M059J (cell line): ENCODE data around the gene LIMD2. TPM values are rescaled to one million over a fixed set of nuclear protein-coding genes. Genes with fewer than 3 reads are reported as not detected.

ENCODE experiments used
- DNase-seq: peaks from one replicate; pipeline ENCODE4 v3.0.0-alpha.2; 2012; ENCODE audit warnings: low read depth
- total RNA-seq: library from RNA; depleted of rRNA; stranded (reverse); fragments of >200 nt; shearing (Covaris generic); gene quantifications from 2 replicates; pipeline ENCODE4 v1.2.3, GENCODE V29; 2014; rRNA removed

The LIMD2 gene
- total RNA-seq, 1 experiment from 2014 or later: 6.8 TPM

DNA sequence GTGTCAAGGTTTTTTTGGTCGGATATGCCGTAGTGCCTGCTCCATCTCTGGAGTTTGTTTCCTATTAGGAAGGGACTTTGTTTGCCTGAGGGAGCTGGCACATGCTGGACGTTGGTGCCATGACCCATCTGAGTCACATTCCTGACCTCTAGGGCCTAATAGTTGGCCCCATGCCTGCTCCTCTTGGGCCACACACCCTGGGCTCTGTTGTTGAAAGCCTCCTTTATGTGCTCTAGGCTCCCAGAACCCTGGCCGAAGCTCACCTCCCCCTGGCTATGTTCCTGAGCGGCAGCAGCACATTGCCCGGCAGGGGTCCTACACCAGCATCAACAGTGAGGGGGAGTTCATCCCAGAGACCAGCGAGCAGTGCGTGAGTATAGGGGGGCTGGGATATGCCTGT is 18.4 kb downstream of the LIMD2 start:
- no peak for DNase-seq

GRCh38 chr17:63680700-63681099 is 19.2 kb downstream of the LIMD2 start:
- DNase-seq: no peak

DNA sequence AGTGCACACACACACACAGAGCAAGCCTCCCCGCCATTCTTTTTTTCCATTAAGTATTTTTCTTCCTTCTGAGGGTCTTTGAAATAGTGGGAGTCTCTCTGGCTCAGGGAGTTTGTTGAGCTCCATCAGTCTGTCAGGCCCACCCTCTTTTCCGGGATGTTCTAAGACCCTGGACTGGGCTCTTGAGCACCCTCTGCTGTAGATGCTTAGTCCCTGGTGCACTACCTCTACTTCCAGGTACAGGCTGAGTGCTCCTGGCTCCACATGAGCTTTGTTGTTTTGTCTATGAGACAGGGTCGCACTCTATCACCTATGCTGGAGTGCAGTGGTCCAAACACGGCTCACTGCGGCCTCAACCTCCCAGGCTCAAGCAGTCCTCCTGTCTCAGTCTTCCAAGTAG is 20.7 kb downstream of the LIMD2 start:
- DNase-seq: no peak

GRCh38 chr17:63676584-63676983 is 23.3 kb downstream of the LIMD2 start:
- no peak for DNase-seq

DNA sequence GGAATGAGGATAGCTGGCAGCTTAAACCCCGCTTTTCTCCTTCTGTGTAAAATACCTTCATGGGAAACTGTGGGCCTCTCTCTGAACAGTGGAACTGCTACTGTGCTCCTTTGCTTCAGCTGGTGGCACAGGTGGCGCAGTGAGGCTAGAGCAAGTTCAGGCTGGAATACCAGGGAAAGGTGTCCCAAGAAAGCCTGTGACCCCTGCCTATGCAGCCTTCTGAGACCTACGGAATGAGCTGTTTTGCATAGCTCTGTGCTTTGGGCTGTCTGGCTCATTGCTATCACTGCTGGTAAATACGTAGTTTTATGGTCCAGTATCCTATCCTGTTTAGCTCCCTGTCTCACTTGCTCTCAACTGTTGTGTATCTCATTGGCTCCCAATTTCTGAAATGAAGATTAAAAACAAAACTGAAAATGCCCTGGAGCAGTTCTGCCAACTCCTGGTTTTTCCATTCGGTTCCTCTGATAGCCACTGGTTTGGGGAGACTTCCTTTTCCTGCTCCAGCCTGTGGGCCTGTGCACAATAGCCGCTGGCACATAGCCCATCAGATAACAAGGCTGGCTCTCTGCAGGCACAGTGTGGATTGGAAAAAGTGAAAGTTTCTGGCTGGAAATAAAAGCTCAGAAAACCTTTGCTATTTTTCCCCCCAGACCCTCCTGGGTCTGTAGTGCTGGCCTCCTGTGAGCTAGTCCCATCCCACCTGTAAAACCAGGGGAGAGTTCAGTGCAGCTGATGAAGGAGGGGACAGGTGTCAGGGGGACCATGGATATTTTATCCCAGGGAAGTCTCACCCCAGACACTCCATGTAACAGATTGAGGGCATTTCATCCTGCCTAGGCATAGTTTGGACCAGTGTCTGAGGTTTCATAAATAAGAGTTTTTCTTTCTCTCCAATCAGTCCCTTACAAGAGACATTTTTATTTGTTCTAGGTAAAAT is 24.0 kb downstream of the LIMD2 start:
- DNase-seq: peak; percentile 97

DNA sequence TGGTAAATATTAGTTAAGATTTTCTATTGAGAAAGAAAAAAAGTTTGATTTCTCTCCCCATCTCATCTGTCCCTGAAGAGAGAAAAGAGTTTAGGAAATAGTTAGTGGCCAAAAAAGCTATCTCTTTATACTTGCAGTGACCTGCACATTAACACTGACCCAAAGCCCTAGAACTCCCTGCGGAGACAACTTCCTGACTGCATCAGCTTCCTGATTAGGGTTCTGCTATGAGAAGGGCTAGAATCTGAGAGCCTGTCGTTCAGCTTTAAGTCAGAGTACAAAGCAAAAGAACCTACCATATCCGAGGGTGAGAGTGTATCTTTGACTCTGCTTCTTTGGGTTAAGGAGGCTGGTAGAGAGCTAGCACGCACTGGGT is 24.7 kb downstream of the LIMD2 start:
- peak; percentile 35 for DNase-seq

- DNase-seq: no peak
Measured at GRCh38 chr17:63672856-63673255, 27.1 kb downstream of the LIMD2 start.

DNA sequence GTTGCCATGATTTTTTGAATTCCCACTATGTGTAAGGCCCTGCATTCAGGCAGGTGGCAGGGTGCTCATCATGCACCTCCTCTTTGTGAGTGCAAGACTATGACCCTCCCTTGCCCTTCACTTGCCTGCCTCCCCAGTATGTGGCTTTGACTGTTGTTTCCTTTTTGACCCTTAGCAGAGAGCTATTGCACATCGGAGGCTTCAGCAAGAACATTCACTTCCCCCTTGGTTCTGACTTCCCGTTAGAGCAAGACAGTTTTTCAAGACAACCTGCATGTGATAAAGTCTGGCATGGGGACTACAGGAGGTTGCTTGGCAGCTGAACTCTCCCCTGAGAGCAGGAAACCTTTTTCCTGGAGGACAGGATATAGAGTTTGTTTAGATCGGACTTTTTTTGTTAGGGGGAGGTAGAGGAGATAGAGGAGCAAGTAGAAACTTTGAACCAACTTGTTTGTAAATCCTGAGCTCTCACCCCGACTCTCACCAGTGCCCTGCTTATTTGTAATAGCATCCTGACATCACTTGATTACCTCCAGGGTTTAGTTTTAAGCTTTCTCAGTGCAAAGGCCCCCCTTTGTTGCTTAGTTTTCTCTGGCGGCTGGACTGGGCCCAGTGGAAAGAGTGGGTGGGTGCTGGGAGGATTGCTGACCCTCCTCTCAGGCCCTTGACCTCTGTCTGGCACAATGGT is 34.3 kb downstream of the LIMD2 start:
- DNase-seq: no peak

- no peak for DNase-seq
Measured at GRCh38 chr17:63659850-63660249, 40.1 kb downstream of the LIMD2 start.

DNA sequence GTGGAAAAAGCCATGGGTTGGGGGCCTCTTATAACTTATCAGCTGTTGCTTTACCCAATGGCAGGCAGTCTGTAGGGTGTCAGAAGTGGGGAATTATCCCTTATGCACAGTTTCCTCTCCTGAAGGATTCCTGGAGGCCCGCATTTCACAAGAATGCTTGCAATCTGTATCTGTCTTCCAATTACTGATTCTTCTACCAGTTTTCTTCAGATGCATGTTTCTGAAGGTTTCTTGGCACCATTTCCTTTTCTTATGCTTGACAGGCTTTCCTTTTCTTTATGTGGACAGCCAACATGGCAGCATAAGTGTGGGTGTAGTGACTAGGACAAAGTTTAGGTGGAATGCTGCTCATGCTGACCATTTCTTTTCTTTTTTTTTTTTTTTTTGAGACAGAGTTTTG is 41.6 kb downstream of the LIMD2 start:
- DNase-seq: no peak

DNA sequence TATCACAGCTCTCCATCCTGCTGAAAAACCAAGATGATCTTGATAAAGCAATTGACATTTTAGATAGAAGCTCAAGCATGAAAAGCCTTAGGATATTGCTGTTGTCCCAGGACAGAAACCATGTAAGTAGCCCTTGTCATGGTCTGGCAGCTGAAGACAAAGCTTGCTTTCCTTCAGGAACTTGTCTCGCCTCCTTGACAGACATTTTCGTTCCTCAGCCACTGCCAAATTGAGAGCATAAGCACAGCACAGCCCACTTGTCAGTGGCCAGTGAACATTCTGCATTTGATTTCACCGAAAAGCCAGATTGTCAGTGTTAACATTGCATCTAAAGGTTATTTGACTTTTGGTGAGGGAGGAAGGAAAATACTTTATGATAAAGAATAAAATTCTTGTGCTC is 42.1 kb downstream of the LIMD2 start:
- DNase-seq: no peak

DNA sequence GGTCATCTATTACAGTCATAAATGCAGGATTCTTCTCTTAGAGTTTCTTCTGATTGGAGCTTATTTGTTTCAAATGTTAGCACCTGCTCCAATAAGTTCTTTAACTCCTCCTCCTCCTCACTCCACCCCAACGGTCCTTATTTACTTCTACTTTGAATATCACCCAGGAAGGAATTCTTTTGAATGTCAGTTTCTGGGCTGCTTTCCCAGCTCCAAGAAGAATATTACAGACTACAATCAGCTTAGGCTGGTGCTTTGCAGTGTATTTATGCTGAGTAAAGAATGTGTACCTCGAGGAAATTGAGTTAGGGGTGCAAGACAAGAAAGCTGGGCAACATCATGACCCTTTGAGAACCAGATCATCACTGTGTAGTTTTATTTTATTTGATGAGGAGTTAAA is 46.9 kb downstream of the LIMD2 start:
- no peak for DNase-seq

DNA sequence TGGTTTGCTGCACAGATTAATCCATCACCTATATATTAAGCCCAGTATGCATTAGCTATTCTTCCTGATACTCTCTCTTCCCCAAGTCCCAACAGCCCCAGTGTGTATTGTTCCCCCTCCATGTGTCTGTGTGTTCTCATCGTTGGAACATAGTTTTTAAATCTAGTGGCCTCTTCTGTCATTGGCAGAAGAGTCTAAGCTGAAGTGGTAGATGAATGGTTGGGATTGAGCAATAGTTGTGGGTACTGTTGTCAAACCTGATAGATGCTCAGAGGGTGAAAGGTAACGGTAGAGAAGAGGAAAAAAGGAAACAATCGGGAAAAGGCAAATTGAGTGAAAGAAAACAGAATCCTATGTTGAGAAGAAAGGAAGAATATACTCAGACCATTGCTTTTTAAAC is 47.8 kb downstream of the LIMD2 start:
- no peak for DNase-seq

- DNase-seq: no peak
Measured at GRCh38 chr17:63649813-63650212, 50.1 kb downstream of the LIMD2 start.

DNA sequence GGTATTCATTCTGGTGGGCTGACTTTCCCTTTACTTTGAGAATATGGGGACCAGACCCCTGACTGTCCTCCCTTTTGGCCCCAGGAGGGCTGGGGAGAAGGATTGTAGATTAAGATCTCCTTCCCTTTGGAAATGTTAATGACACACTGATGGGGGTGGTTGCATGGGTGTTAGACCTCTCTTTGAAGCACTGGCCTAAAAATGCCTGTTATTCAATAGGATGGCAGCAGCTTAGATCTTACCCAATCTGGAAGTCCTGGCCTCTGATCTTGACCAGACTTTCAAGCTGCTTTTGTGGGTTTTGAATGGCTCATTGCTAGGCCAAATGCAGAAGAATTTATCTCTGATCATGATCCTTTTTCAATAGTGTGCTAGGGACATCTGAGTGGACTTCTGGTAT is 52.0 kb downstream of the LIMD2 start:
- DNase-seq: no peak

DNA sequence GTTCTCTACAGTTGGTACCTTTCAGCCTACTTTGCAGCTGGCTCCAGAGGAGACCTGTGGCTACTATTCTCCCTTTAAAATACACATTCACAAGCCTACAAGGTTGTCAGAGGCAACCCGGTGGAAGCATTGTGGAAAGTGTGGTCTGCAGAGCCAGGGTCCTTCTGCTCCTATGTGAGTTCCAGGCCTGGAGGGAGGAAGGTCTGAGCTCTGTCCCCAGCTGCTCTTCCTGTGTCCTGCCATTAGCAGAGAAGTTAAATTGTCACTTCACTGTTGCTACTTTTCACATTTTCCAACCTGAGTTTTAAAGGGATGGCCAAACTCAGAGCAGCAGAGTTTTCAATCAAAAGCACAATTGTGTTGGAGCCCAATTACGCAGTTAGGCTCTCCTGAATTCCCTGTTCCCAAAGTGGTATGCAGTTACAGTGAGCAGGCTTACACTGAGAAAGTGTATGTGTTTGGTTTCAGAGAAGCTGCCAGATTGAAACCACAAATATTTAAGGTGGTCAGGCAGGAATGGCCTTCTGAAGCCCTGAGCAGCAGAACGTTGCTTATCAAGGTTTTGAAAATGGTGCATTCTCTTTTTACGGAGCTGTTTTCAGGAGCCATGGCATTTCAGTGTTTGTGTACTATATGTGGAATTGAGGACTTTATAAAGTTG is 52.7 kb downstream of the LIMD2 start:
- DNase-seq: peak; percentile 88

GRCh38 chr17:63646488-63646806 is 53.5 kb downstream of the LIMD2 start:
- DNase-seq: no peak

Other genes with a start within 250 kb of the LIMD2 start
- gene ACE, start 223.1 kb downstream of the LIMD2 start, total RNA-seq: 1.3 and 2.1 TPM in 2 replicates
- not detected in 2 replicates for gene KCNH6, start 176.8 kb downstream of the LIMD2 start, total RNA-seq
- gene DCAF7, start 149.6 kb downstream of the LIMD2 start, total RNA-seq: 34.8 and 52.9 TPM in 2 replicates
- 19.6 and 26.7 TPM in 2 replicates for gene TACO1, start 99.2 kb downstream of the LIMD2 start, total RNA-seq
- 15.8 and 24.0 TPM in 2 replicates for gene MAP3K3, start 77.7 kb downstream of the LIMD2 start, total RNA-seq
- 15.2 and 18.3 TPM in 2 replicates for gene STRADA, start 41.7 kb upstream of the LIMD2 start, total RNA-seq
- 46.2 and 64.1 TPM in 2 replicates for gene CCDC47, start 73.5 kb upstream of the LIMD2 start, total RNA-seq
- 27.7 and 35.2 TPM in 2 replicates for gene DDX42, start 74.0 kb upstream of the LIMD2 start, total RNA-seq
- gene PSMC5, start 127.3 kb upstream of the LIMD2 start, total RNA-seq: 38.3 and 47.6 TPM in 2 replicates
- gene FTSJ3, start 127.5 kb upstream of the LIMD2 start, total RNA-seq: 59.4 and 98.1 TPM in 2 replicates
- 64.5 and 81.1 TPM in 2 replicates for gene SMARCD2, start 142.6 kb upstream of the LIMD2 start, total RNA-seq
- gene CSH2, start 173.6 kb upstream of the LIMD2 start, total RNA-seq: not detected in 2 replicates
- not detected in 2 replicates for gene GH2, start 181.8 kb upstream of the LIMD2 start, total RNA-seq
- gene CSH1, start 196.4 kb upstream of the LIMD2 start, total RNA-seq: not detected in 2 replicates
- not detected in 2 replicates for gene CSHL1, start 211.1 kb upstream of the LIMD2 start, total RNA-seq
- not detected in 2 replicates for gene GH1, start 218.7 kb upstream of the LIMD2 start, total RNA-seq
- 0.27 and 0.54 TPM in 2 replicates for gene CD79B, start 232.2 kb upstream of the LIMD2 start, total RNA-seq